Upper lobe of left lung (tissue), 4 donors: ENCODE data around the gene IL23R.

ENCODE experiments used
- CTCF ChIP-seq, 6 experiments: fragments of 450-650 bp in 4 of 6; fragments of 200-600 bp in 2 of 6; sonication (generic) in 2 of 6; IDR thresholded peaks; one replicate each; pipeline ENCODE4 v1.5.1; 2016 to 2019; ENCODE audit warnings: antibody characterized with exemption in 6 of 6
- EP300 ChIP-seq, 4 donors: sonication (generic); formaldehyde crosslinking; IDR thresholded peaks; one replicate each; pipeline ENCODE4 v1.5.1; 2017; ENCODE audit warnings: antibody characterized with exemption in 4 of 4, control low read depth in 2 of 4
- POLR2A ChIP-seq, 4 donors: fragments of 450-650 bp; IDR thresholded peaks; one replicate each; pipeline ENCODE4 v1.5.1; 2016 to 2017; ENCODE audit warnings: antibody characterized with exemption in 4 of 4, mild to moderate bottlenecking in 2 of 4
- POLR2AphosphoS5 ChIP-seq, 2 donors: sonication (generic); formaldehyde crosslinking; IDR thresholded peaks; one replicate each; pipeline ENCODE4 v1.5.1; 2017; ENCODE audit warnings: antibody characterized with exemption in 2 of 2

- TF ChIP-seq CTCF (IDR thresholded peaks at IDR 0.05): no peak
- TF ChIP-seq POLR2AphosphoS5 (IDR thresholded peaks at IDR 0.05): no peak
- no peak for TF ChIP-seq EP300 (IDR thresholded peaks at IDR 0.05)
- TF ChIP-seq POLR2A (IDR thresholded peaks at IDR 0.05): no peak
Observed at GRCh38 chr1:67227196-67227595, 60.9 kb downstream of the IL23R start.
